SIG-M5 treated with dmso at 0.1 percent for 504 hours (cell line): ENCODE measurements around the gene MYO18B.

Source experiments
- DNase-seq: peaks from one replicate; lab custom pipeline; 2025; ENCODE audit not compliant: unreplicated experiment; lab: John Stamatoyannopoulos, UW

Gene MYO18B

GRCh38 chr22:25892678-25893077, 150.7 kb downstream of the MYO18B start:
- no peak for DNase-seq

DNA sequence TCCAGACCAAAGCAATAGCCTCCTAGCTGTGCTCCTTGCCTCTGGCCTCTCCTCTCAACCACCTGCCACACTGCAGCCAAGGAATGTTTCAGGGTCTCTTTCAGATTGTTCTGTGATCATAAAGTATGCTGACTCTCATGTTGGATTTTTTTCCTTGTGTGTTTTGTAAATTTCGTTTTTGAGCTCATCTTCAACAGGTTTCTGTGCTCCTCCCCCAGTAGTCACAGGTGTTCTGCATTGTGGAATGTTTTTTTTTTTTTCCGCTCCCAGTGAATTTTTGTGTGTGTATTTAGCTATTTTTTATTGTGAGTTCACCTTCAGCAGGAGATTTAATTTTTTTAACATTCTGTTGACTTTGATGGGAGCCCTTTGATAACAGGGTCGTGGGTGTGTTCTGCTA, 153.7 kb downstream of the MYO18B start:
- DNase-seq, result no peak

DNA sequence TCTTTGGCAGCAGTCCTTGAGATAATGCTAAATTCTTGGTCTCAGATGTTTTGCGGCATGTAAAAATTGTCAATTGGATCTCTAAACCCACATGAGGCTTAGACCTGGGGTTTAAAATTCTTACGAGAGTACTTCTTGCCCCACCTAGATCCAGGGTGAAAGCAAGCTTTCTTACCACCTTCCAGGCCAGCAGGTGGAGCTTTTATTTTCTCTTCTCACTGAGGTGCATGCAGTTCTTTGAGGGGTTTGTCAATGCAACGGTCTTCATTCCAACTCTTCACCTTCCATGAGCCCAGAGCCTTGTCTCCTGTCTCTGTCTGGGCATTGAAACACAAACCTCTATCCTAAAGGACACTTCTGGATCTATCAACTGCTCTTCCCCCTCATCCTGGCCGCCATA, 154.1 kb downstream of the MYO18B start:
- DNase-seq, result no peak

DNA sequence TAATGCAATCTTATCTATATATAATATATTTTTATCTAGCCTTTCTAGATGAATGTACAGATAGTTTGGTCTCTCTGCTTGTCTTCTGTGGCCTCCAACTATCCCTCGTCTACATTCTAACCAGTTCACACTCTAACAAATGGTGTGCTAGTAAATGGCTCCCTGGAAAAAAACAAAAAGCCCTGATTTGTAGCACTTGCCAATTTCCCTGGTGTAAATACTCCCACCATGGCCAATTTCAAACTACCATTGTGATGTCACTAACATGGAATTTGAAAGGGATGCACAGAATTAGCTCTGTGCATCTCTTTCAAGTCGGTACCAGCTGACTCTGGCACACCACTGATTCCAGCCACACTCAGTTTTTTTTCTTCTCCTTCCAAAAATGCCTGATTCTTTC, 154.6 kb downstream of the MYO18B start:
- DNase-seq, result no peak

- no peak for DNase-seq
Observed at GRCh38 chr22:25898707-25899365, 156.8 kb downstream of the MYO18B start.

DNA sequence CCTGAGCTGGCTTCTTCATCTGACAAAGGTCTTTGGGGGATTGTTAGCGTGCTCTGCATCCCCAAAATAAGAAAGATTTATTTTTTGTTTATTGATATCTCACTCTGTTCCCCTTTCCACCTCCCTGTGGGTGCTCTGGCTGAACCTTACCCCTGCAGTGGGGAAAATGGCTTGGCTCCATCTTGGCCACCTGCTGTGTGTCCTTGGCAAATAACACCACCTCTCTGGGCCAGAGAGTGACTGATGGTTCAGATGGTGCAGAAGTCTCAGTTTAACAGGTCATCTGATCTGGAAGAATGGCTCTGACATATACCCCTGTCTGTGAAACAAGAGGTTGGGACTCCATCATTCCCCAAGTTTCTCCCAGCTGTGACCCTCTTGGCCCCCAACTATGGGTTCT, 157.6 kb downstream of the MYO18B start:
- no peak for DNase-seq

DNA sequence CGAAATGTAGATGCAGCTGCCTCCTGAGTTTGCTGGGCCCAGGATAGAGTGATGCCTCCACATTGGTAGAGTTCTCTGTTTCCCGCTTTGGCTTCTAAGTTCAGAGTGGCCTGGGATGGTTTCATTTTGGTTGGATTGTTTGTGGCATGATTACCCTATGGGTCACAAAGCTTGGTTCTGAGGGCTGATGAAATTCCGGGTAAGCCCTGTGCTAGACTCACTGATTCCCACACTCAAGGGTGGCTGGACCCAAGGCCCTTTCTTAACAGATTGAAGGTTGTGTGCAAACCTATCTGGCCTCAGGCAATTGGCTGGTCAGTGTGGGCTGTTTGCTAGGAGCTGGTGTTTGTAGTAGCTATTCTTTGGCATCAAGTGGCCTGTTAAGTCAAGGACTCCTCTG, 158.4 kb downstream of the MYO18B start:
- DNase-seq, result no peak

- no peak for DNase-seq
Observed at GRCh38 chr22:25900880-25901279, 158.9 kb downstream of the MYO18B start.

DNA sequence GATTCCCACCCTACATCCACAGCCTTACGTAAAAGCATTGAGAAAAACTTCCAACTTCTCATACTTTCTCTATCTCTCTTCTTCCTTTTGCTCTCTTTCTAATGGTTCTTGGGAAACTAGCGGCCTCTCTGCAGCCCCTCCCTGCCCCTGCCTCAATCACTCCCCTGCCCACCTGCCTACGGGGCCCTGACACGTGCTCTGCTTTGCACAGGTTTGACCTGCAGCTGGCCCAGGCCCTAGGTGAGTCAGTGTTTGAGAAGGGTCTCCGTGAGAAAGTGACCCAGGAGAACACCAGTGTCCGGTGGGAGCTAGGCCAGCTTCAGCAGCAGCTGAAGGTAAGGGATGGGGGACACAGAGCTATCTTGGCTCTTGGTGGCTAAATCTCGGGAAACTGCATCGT, 160.4 kb downstream of the MYO18B start:
- no peak for DNase-seq

- no peak for DNase-seq
Observed at GRCh38 chr22:25903294-25903693, 161.3 kb downstream of the MYO18B start.

DNA sequence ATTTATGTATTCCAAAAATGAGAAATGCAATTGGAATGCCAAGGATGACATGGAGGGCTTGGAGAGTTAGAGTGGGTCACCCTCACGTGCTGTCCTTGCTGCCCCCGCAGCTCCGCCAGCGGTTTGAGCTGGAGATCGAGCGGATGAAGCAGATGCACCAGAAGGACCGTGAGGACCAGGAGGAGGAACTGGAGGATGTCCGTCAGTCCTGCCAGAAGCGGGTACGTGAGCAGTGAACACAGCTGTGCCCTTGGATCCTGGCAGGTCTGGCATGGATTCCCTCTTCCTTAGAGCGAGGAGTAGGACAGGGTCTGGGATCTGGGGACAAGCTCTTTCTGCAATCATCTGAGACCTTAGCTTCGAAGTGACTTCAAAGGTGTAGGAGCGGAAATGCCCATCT, 166.2 kb downstream of the MYO18B start:
- no peak for DNase-seq

- no peak for DNase-seq
Observed at GRCh38 chr22:25908755-25909154, 166.8 kb downstream of the MYO18B start.

DNA sequence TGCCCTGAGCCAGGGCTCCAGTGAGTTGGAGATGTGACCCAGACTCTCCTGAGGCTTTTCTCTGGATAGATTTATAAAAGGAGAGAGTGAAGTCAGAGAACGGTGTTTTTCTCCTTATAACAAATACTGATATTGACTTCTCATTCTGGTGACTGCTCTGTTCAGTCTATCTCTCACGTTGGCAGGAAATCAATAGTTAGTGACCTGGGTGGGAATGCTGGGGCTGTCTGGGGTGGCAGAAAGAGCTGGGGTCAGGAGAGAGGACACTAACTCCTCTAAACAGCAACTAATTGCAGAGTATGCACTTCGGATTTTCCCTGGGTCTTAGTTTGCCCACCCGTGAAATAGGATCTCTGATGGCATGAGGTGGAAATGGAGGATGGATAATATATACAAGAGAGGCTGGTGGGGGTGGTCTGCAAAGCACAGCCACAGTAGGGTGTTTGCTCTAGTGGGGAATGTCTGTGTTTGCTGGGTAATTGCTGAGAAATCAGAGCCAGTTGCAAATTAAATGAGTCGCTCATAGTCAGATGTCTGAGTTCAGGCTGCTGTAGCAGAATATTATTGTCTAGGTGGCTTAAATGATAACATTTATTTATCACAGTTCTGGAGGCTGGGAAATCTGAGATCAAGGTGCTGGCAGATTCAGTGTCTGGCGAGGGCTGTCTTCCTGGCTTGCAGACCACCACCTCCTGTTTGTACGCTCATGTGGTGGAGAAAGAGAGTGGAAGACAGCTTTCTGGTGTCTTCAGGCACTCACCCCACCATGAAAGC, 167.8 kb downstream of the MYO18B start:
- DNase-seq, result no peak

- no peak for DNase-seq
Observed at GRCh38 chr22:25911243-25911972, 169.4 kb downstream of the MYO18B start.

DNA sequence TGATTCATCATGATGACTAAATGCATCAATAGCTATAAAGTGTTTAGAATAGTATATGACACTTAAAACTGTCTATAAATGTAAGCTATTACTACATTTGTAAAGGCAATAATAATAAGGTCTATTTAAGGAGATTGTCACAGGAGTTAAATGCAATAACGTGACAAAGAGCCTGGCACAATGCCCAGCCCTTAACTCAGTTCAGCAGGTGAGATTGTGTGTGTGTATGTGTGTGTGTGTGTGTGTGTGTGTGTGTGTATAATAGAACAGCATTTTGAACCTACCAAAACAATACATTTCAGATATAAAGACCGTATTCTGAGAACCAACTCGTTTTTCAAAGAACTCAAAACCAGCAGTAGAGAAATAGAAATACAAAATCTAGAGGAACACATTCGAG, 177.5 kb downstream of the MYO18B start:
- no peak for DNase-seq

- DNase-seq, result no peak
Observed at GRCh38 chr22:25922141-25922540, 180.2 kb downstream of the MYO18B start.

DNA sequence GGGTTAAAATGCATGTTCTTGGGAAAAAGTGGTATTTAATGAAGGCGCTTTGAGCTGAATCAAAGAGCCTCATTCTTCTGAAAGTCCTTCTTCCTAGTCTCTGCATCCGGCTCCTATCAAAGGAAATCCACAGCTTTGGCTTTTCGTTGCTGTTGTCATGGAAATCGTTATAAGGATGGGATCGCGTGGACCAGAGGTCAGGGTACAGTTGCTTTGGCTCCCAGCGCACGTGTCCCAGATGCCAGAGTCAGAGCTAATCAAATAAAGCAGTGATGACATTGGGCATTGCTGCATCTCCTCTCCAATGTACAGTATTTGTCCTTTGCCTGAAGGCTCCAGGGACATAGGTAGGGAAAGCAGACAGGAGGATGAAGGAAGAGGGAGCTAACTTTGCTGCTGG, 181.9 kb downstream of the MYO18B start:
- DNase-seq, result no peak

DNA sequence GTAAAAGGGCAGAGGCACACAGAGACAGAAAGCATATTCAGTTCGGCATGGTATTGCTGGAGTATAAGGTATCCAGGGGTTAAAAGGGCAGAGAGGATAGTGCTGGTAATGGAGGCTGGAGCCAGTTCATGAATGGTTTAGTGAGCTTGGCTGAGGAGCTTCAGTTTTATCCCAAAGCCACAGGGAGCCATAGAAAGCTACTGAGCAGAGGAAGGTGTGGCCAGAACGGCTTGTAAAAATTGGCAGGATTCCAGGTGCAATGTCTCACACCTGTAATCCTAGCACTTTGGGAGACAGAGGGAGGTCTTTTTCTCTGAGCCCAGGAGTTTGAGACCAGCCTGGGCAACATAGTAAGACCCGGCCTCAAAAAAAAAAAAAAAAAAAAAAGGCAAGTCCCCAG, 186.1 kb downstream of the MYO18B start:
- DNase-seq, result no peak

GRCh38 chr22:25929321-25929878, 187.4 kb downstream of the MYO18B start:
- DNase-seq, result no peak

GRCh38 chr22:25930083-25930482, 188.1 kb downstream of the MYO18B start:
- DNase-seq, result no peak

GRCh38 chr22:25930788-25931310, 188.9 kb downstream of the MYO18B start:
- DNase-seq, result no peak
